Lung microvascular endothelial cell (primary cell): ENCODE results near the gene TTI1. TPM values are rescaled to one million over a fixed set of nuclear protein-coding genes. Genes with fewer than 3 reads are reported as not detected.
"Not testable (repeated sequence)": the region's sequence is repeated elsewhere in the genome, so short reads cannot be mapped to it uniquely, and the experiment has no call there.

Experiments used
- DNase-seq, 2 donors: peaks; one replicate each; pipeline versions ENCODE4 v3.0.0 to v3.0.0-alpha.2; 2010; ENCODE audit warnings: low read depth in 2 of 2
- total RNA-seq: library from RNA; depleted of rRNA; stranded (reverse); fragments of >200 nt; gene quantifications from 2 replicates; pipeline ENCODE4 v1.2.1, GENCODE V29; 2014

TTI1 gene
- total RNA-seq, 1 donor from 2014 or later = 14.7 TPM

- no peak for DNase-seq
These were observed 62.4 kb downstream of the TTI1 start for GRCh38 chr20:37970856-37971245.

- DNase-seq = no peak
These were observed 63.1 kb downstream of the TTI1 start for GRCh38 chr20:37969949-37970855.

GRCh38 chr20:37968841-37969401, 64.3 kb downstream of the TTI1 start:
- DNase-seq = no peak

- DNase-seq = not testable (repeated sequence)
These were observed 69.8 kb downstream of the TTI1 start for GRCh38 chr20:37963483-37963882.

- DNase-seq = no peak
These were observed 72.2 kb downstream of the TTI1 start for GRCh38 chr20:37961066-37961465.

GRCh38 chr20:37958856-37959520, 74.3 kb downstream of the TTI1 start:
- DNase-seq = no peak

GRCh38 chr20:37956107-37956585, 77.1 kb downstream of the TTI1 start:
- no peak for DNase-seq

GRCh38 chr20:37955511-37955910, 77.7 kb downstream of the TTI1 start:
- DNase-seq = no peak

- no peak for DNase-seq
These were observed 78.6 kb downstream of the TTI1 start for GRCh38 chr20:37954626-37955025.

- no peak for DNase-seq
These were observed 79.1 kb downstream of the TTI1 start for GRCh38 chr20:37954190-37954589.

GRCh38 chr20:37948956-37949355, 84.3 kb downstream of the TTI1 start:
- no peak for DNase-seq

- no peak for DNase-seq
These were observed 85.3 kb downstream of the TTI1 start for GRCh38 chr20:37947943-37948342.

GRCh38 chr20:37946946-37947345, 86.3 kb downstream of the TTI1 start:
- DNase-seq = no peak

GRCh38 chr20:37945091-37945547, 88.1 kb downstream of the TTI1 start:
- no peak for DNase-seq

- DNase-seq = no peak
These were observed 88.7 kb downstream of the TTI1 start for GRCh38 chr20:37944456-37944981.

- DNase-seq = no peak
These were observed 89.5 kb downstream of the TTI1 start for GRCh38 chr20:37943501-37944455.

GRCh38 chr20:37943033-37943432, 90.2 kb downstream of the TTI1 start:
- DNase-seq = no peak

- DNase-seq = no peak
These were observed 91.3 kb downstream of the TTI1 start for GRCh38 chr20:37941992-37942391.

- DNase-seq = peak in 1 of 2 donors; percentile 10
These were observed 91.9 kb downstream of the TTI1 start for GRCh38 chr20:37941332-37941731.

GRCh38 chr20:37940858-37941257, 92.4 kb downstream of the TTI1 start:
- DNase-seq = no peak
